ENCODE data around the gene WWOX.

Gene WWOX

DNA sequence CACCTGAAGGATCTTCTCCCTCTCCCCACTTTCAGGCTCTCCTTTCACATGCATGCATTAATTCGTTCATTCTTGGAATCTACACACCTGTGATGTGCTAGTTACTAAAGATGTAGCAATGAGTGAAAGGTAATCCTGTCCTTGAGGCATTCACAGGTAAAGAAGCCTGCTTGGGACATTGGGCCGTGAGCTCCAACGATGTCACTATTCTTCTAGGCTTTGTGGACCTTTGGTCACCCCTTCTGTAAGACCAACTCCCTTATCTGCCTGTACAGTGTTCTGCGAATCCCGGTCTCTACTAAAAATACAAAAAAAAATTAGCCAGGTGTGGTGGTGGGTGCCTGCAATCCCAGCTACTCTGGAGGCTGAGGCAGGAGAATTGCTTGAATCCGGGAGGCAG lies 892.5 kb downstream of the WWOX start:
- no peaks in the 10 kb centered on the region for H3K4me1 ChIP-seq (ENCODE audit: control insufficient read depth in 1 of 2, insufficient read depth in 1 of 2, low read depth in 1 of 2, low read length in 1 of 2)
- no peaks in the 10 kb centered on the region for H3K9me3 ChIP-seq
- TF ChIP-seq, protein P1, sequence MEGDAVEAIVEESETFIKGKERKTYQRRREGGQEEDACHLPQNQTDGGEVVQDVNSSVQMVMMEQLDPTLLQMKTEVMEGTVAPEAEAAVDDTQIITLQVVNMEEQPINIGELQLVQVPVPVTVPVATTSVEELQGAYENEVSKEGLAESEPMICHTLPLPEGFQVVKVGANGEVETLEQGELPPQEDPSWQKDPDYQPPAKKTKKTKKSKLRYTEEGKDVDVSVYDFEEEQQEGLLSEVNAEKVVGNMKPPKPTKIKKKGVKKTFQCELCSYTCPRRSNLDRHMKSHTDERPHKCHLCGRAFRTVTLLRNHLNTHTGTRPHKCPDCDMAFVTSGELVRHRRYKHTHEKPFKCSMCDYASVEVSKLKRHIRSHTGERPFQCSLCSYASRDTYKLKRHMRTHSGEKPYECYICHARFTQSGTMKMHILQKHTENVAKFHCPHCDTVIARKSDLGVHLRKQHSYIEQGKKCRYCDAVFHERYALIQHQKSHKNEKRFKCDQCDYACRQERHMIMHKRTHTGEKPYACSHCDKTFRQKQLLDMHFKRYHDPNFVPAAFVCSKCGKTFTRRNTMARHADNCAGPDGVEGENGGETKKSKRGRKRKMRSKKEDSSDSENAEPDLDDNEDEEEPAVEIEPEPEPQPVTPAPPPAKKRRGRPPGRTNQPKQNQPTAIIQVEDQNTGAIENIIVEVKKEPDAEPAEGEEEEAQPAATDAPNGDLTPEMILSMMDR (IDR thresholded peaks at IDR 0.05), result no peak
- H3K27me3 ChIP-seq, result no peaks in the 10 kb centered on the region
- H3K27ac ChIP-seq, result no peak overlapping the region
- H3K4me3 ChIP-seq (ENCODE audit: low read depth in 1 of 2, low read length in 1 of 2), result no peak overlapping the region
- H3K36me3 ChIP-seq, result no peaks in the 10 kb centered on the region

DNA sequence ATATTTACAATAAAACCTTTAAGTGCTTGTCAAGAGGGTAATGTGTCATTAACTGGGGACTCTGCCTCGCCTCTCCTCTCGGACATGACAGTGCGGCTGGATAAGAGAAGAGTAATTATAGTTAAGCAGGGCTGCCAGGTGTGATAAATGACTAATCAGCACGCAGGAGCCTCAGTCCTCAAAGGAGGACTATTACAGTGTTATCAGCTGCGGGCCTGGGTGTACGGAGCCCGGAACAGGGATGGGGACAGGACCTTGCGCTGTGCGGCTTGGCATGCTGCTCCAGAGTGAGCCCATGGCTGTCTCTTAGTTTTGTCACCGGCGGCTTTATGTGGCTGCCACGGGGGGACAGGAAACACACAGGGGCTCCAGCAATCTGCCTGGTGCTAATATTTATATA lies 893.9 kb downstream of the WWOX start:
- H3K4me3 ChIP-seq (ENCODE audit: low read depth in 1 of 2, low read length in 1 of 2), result no peak overlapping the region
- no peak overlapping the region for H3K27ac ChIP-seq
- H3K36me3 ChIP-seq, result no peaks in the 10 kb centered on the region
- no peaks in the 10 kb centered on the region for H3K27me3 ChIP-seq
- H3K4me1 ChIP-seq (ENCODE audit: control insufficient read depth in 1 of 2, insufficient read depth in 1 of 2, low read depth in 1 of 2, low read length in 1 of 2), result no peaks in the 10 kb centered on the region
- no peaks in the 10 kb centered on the region for H3K9me3 ChIP-seq
- TF ChIP-seq, protein P1 (IDR thresholded peaks at IDR 0.05), result no peak

DNA sequence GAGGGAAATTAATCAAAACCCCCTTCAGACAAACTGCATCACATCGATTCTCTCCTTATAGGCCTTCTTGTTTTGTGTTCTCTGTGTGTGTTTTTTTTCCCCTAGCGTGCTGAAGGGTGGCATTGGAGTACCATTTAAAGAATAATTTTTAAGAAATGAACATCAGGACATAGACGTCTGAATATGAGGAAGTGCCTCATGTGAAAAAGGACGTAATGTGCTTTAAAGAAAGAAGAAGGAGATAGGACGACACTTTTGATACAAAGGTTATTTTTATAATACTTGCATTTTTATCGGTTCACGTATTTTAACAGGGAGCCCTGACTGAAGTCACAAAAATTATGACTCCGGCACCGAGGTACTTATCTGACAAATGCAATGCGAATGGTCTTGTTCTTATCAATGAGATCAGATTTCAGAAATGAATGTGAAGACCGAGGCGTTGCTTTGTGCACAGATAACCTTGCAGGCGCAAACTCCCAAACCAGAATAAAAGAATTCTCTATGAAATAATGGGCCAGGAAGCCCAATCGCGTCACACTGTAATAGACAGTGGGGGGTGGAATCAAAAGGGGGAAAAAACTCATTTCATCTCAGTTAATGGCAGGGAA lies 894.8 kb downstream of the WWOX start:
- no peaks in the 10 kb centered on the region for H3K27me3 ChIP-seq
- H3K9me3 ChIP-seq, result no peaks in the 10 kb centered on the region
- H3K27ac ChIP-seq, result no peak overlapping the region

DNA sequence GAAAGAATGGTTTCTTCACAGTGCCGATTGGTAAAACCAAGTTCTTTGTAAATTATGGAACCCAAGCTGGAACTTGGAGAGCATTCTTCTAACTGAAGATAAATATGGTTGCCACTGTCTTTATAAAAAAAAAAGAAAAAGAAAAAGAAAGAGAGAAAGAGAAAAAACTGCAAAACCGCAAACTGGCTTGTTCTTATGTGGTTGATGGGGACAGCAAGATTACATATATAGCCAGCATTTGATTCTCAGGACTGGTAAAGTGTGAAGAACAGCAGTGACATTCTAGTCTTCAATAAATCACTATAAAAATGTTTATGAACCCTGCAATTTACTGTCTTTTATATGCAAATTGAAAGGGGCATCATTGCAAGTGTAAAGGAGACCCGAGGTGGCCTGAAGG lies 896.0 kb downstream of the WWOX start:
- no peak overlapping the region for H3K27ac ChIP-seq
- H3K27me3 ChIP-seq, result no peaks in the 10 kb centered on the region
- no peaks in the 10 kb centered on the region for H3K4me1 ChIP-seq (ENCODE audit: control insufficient read depth in 1 of 2, insufficient read depth in 1 of 2, low read depth in 1 of 2, low read length in 1 of 2)
- H3K4me3 ChIP-seq (ENCODE audit: low read depth in 1 of 2, low read length in 1 of 2), result no peak overlapping the region
- H3K9me3 ChIP-seq, result no peaks in the 10 kb centered on the region
- TF ChIP-seq, protein P1 (IDR thresholded peaks at IDR 0.05), result no peak
- no peaks in the 10 kb centered on the region for H3K36me3 ChIP-seq

More for the DNA sequence above, 894.8 kb downstream of the WWOX start:
- no peak overlapping the region for H3K4me3 ChIP-seq (ENCODE audit: low read depth in 1 of 2, low read length in 1 of 2)
- H3K4me1 ChIP-seq (ENCODE audit: control insufficient read depth in 1 of 2, insufficient read depth in 1 of 2, low read depth in 1 of 2, low read length in 1 of 2), result no peaks in the 10 kb centered on the region
- no peaks in the 10 kb centered on the region for H3K36me3 ChIP-seq
- TF ChIP-seq, protein P1 (IDR thresholded peaks at IDR 0.05), result no peak

DNA sequence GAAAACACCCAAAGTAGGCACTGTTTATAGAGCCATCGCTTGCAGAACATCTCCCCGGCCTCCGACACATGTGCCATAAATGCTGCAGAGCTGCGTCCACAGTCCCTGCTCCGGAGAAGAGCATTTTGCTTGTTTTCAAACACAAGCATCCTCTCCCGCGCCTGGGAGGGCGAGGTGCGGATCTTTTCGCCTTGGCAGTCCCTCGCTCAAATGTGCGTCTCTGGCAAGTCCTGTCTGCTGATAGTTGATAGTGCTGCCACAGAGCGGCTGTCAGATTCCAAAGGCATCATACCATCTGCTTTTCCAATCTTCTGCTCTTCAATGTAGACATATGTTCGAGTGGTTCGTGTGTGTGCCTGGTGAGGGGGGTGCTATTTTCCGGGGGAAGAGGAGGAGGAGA lies 897.3 kb downstream of the WWOX start:
- H3K36me3 ChIP-seq, result no peaks in the 10 kb centered on the region
- H3K9me3 ChIP-seq, result no peaks in the 10 kb centered on the region
- TF ChIP-seq, protein P1 (IDR thresholded peaks at IDR 0.05), result no peak
- no peak overlapping the region for H3K27ac ChIP-seq
- no peaks in the 10 kb centered on the region for H3K27me3 ChIP-seq
- no peaks in the 10 kb centered on the region for H3K4me1 ChIP-seq (ENCODE audit: control insufficient read depth in 1 of 2, insufficient read depth in 1 of 2, low read depth in 1 of 2, low read length in 1 of 2)
- H3K4me3 ChIP-seq (ENCODE audit: low read depth in 1 of 2, low read length in 1 of 2), result no peak overlapping the region
